NCI-H2171 (cell line): ENCODE measurements around the gene SURF6.
A peak's percentile ranks its signal among the peaks of the same experiment; 100 is the strongest.
"Not testable (repeated sequence)": the region's sequence is repeated elsewhere in the genome, so short reads cannot be mapped to it uniquely, and the experiment has no call there.

ENCODE experiments used
- DNase-seq: peaks from one replicate; lab custom pipeline; 2025; lab: John Stamatoyannopoulos, UW

SURF6 gene

DNA sequence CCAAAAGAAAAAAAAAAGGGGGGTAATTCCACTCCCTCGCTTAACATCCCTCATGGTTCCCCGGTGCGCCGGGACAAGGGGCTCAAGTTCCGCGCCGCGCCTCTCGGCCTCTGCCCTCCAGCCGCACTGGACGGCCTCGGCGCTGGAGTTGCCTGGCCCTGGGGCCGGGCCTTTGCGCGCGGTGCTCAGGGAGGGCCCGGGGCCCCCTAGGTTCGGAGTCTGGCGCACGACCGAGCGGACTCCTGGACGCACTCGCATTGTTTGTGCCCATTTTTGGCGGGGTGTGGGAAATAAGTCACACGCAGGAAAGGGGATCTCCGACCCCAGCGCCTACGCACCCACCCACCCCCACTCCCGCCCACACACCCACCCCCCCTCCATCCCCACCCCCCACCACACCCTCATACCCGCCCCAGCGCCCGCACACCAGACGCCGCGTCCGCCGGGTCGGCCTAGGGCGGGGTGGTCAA lies 11.6 kb upstream of the SURF6 start:
- DNase-seq, result peak; percentile 58

DNA sequence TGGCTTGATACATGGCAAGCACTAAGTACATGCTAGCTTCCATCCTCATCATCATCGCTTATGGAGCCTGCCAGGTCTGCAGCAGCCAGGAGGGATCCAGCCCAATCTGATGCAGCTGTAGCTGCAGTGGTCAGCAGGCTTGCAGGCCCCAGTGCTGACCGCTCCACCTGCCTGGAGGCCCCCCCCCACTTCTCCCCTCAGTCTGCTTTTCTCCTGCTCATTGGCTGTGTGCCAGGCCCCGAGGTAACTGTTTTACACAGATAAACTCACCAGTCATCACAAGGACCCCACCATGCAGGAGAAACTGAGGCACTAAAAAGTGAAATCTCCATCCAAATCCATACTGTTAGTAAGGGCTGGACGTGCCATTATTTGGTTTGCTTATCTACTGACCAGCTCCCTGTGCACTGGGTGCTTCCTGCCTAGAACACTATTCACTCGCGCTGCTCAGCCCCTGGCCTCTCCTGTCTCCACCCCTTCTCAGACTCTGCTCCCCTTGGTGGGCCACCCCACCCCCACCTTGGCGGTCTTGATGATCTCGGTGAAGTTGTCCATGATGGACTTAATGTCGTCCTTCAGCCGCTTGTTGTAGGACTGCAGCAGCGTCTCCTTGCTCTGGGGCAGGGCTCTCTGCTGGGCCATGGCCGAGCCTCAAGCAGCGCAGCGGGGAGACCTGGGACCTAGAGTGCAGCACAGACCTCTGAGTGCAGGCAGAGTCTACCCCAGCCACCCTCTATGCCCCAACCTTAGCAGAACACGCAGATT lies 10.2 kb upstream of the SURF6 start:
- DNase-seq, result no peak

DNA sequence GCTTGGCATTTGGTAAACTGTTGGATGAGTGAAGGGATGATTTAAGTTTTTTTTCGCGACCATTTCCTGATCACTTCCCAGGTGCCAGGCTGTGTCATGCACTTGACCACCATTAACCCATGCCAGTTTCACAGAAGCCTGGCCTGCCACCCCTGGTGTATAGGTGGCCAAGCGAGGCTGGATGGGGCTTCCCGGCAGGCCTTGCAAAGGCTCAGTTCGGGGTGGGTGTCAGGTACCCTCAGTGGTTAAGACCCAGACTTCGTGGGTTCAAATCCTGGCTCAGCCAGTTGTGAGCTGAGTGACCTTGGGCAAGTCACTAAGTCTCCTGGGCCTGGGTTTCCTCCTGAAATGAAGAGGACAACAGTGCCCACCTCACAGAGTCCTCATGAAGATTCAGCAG lies 9.6 kb upstream of the SURF6 start:
- no peak for DNase-seq

DNA sequence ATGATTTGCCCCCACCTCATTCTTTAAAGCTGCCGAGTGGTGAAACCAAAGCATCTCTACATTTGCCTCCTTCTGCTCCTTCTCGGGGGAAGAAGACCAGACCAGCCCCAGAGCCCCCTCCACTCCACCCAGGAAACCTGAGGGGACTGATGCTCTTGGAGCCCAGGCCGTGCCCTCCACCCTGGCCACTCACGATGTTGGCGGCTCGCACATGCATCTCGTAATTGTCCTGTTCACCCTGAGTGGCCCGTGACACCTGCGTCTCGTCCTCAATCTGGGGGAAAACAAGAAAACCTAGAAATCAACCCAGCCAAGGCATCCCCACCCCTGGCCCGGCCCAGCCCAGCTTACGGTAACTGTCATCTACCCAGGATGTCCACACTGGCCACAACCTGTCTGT lies 9.0 kb upstream of the SURF6 start:
- no peak for DNase-seq

DNA sequence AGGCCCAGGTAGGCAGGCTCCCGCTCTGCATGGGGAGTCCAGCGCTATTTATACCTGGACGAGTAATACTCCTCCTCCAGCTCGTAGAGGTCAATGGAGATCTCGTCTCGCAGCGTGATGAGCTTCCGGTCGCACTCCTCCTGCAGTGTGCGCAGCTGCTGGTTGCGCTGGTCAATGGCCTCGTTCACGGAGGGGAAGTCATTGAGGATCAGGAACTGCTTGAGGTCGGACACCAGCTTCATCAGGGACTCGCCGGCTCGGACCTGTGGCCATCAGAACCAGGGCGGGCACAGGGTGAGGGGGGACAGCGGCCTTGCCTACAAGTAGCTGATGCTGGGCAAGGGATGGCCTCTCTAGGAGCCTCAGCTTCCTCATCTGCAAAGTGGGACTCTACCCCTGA lies 8.1 kb upstream of the SURF6 start:
- DNase-seq, result no peak

DNA sequence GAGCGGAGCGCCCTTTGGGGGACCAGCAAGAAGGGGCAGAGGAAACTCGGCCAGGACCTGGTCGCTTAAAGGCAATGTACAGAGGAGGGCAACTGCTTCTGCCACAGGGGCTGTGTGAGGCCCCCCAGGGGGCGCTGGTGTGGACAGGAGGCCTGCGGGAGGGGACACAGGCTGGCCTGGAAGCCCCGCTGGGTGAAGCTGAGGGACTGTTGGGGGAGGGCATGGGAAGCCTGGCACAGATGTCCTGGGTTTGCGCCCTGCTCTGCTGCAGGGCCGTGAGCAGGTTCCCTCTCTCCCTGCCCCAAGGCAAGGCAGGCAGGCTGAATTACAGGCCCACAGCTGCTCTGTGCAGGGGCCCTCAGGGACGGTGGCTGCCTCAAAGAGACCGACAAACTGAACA lies 6.6 kb upstream of the SURF6 start:
- no peak for DNase-seq

DNA sequence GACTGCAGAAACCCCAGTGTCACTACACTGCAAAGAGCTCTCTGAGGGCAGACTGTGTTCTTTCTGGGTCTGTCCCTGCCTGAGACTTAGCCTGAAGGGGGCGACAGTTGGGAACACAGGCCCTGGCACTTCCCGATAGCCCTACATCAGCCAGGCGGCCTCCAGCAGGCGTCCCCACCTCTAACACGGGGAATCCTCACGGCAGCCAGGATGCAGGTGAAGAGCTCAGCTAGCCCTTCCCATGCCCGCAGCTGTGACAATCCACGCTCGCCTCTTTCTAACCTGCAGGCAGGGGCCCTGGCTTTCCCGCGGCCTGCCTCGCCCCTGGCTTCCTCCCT lies 6.0 kb upstream of the SURF6 start:
- no peak for DNase-seq

DNA sequence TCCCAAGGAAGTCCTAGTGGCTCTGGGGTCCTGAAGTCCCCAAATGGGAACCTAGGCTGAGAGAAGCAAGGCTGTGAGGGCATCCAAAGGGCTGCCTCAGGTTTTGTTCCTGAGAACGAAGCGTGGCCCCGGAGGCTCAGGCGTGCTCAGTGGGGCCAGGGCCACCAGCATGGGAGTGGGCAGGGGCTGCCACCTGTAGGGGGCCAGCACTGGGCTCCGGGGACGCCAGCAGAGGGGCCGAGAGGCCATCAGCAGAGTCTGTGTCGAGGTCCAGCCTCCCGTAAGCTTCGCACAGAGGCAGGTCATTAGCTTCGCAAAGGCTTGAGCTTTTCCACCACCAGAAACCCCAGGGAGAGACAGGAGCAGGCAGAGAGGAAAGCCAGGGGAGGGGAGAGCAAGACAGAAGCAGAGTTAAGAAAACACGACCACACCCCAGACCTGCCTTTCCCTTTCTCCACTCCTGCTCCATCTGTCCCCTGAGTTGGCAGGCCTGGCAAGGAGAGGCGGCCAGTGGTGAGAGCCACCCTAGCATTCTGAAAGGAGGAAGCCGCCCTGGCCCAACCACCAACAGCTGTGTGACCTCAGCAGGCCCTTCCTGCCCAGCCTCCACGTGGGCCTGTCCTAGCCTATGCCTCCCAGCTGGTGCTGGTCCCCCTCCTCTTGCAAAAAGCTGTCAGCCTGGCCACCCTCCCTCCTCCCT lies 5.5 kb upstream of the SURF6 start:
- DNase-seq, result no peak

DNA sequence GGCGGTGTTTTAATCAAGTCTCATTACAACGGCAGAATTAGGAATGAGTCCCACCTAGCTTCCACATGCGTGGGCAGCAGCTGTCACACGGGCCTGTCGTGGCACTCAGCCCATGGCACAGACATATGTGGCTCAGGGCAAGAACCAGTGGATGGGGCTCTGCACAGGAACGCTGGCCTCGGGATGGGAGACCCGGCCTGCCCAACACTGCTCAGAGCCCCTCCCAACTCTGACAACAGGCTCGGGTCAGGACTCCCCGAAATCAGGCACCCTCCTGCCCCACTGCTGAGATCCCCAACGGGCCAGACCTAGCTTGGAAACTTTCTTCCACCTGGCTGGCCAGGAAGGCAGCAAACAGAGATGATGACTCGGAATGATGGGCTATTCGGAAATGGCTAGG lies 4.9 kb upstream of the SURF6 start:
- no peak for DNase-seq

DNA sequence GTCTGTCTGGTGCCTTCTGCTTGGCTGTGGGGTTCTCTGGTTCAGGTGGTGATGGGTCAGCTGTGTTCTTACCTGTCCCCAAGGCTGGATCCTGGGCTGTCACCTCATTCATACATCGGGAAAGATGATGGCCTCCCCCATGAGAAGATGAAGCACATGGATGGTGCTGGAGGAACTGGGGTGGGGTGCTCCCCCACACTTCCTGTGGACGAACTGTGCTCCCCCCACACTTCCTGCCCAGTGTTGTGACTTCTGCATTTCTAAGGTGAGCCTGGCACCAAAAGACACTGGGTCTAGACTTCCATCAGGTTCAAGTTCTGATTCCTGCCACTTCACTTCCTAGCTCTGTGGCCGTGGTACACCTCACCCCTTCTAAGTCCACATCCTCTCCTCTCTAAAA lies 4.3 kb upstream of the SURF6 start:
- DNase-seq, result no peak

DNA sequence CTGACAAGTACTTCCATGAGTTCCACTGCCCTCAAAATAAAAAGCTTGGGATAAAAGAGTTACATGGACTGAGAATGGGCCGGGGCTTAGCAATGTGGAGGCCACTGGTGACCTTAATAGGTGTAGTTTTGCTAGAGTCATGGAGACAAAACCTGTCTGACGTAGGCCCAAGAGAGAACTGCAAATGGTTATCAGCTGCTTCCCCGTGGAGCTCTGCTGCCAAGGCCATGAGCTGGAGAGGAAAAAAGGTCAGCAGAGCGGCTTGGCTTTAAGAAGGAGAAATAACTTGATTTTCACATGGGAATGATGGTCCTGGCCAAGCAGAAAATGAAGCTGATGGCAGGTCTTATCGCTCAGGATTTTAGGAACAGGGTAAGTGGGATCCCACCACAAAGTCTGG lies 3.7 kb upstream of the SURF6 start:
- DNase-seq, result no peak

DNA sequence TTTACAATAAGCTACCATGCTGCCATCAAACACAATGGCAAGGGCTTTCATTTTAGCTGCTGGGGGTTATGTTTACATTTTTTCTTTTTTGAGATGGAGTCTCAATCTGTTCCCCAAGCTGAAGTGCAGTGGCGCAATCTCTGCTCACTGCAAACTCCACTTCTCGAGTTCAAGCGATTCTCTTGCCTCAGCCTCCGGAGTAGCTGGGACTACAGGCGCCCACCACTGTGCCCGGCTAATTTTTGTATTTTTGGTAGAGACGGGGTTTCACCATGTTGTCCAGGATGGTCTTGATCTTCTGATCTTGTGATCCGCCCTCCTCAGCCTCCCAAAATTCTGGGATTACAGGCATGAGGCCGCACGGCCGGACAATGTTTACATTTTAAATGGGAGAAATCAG lies 1.1 kb downstream of the SURF6 start:
- not testable (repeated sequence) for DNase-seq

DNA sequence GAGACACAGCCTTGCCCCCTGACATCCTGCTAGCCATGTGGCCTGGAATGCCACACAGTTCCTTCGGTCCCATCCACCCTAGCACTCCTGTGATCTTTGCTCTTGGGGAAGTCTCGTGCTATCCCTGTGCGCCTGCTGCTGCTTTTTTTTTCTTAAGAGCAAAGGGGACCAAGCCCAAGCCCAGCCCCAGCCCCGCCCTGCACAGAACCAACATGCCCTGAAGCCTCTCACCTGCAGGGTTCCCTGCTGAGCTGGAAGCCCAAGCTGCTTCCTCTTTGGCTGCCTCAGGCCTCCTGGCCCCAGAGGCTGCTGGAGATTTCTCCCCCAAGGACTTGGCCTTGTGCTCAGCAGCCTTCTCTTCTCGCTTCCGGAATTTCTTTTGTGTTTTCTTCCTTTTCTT lies 1.8 kb downstream of the SURF6 start:
- no peak for DNase-seq

DNA sequence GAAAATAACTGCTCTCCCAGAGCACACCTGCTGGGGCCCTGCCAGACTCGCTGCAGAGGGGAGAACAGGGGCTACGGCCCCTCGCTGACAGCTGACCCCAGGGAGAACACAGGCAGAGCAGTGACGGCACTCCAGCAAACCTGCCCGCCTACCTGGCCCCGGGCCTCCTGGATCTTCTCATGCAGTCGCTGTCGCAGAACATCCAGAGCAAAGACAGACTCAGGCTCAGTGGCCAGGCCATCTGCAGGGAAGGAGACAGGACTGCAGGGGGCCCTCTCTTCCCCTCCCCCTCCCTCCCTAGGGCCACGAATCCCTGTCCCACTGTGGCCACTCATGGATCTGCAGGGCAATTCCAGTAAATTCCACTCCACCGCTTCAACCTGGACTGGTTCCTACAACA lies 2.4 kb downstream of the SURF6 start:
- no peak for DNase-seq

DNA sequence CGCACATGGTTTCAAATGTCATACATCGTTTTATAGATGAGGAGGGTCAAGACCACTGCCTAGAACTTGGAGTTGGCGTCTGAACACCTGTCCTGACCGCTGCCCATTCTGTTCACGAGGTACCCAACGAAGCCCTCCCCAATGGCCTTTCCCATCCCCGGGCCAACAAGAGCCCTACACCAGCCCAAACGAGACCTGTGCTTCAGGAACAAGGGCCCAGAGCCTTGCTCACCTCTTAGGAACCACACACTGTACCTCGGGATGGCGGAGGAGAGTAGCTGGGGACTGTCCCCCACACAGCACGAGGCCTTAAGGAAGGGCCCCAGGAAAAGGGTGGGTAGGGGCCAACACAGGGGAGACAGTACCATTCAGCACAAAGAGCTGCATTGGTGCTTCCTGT lies 3.0 kb downstream of the SURF6 start:
- no peak for DNase-seq

DNA sequence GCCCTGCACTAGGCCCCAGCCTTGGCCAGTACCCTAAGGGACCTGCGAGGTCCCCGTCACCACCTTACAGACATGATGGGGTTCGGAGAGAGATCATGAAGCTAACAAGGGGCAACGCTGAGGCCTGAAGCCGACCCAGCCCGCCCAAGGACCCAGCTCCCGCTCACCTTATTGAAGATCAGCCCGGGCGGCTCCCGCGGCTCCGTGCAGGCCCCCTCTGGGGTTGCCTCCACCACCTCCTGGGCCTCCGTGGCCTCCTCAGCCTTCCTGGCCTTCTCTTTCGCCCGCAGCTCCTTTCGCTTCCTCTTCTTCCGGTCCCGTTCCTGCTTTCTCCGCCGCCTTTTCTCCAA lies 3.6 kb downstream of the SURF6 start:
- no peak for DNase-seq

DNA sequence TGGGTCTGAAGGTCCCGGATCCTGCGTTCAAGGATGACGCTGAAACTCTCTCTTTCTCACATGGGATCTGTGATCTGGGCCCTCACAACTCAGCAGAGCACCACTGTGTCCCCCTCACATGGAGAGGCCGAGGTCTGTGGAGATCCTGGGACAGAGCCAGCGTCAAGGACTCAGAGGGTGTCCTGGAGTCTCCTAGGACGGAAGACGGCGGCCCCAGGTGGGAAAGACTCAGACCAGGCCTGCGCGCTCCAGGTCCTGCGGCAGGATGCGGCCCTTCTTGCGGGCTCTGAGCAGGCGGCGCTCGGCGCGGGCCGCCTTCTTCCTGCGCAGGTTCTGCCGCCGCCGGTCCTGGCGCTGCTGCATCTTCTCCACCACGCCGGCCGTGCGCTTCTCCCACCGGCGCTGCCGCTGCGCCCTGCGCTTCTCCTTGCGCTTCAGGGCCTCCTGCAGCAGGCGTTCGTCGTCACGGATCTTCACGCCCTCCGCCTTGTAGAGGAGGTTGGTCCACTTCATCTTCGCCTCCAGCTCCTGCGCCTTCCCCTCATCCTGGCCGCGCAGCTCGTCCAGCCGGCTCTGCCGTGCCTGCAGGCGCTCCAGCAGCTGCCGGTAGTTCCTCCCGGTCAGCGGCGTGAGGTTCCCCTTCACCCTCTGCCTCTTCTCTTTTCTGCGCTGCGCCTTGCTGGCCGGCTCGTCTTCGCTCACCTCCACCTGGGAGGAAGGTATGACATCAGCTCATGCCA lies 4.2 kb downstream of the SURF6 start:
- no peak for DNase-seq

DNA sequence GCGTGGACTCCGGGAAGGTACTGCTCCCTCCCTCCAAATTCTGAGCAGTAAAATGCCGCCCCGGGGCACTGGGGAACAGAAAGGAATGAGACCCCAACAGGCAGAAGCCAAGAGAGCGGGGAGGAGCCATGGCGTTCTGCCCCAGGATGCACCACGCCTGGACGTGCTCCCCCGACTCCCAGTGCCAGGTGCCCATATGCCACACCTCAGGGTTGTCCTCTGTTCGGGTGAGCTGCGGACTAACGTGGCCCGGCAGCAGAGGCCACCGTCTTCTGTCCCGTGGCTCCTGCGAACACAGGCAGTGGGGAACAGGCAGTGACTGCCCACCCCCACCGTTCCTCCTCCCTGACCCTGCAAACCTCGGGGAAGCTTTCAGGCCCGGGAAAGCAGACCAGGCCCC lies 4.8 kb downstream of the SURF6 start:
- no peak for DNase-seq

DNA sequence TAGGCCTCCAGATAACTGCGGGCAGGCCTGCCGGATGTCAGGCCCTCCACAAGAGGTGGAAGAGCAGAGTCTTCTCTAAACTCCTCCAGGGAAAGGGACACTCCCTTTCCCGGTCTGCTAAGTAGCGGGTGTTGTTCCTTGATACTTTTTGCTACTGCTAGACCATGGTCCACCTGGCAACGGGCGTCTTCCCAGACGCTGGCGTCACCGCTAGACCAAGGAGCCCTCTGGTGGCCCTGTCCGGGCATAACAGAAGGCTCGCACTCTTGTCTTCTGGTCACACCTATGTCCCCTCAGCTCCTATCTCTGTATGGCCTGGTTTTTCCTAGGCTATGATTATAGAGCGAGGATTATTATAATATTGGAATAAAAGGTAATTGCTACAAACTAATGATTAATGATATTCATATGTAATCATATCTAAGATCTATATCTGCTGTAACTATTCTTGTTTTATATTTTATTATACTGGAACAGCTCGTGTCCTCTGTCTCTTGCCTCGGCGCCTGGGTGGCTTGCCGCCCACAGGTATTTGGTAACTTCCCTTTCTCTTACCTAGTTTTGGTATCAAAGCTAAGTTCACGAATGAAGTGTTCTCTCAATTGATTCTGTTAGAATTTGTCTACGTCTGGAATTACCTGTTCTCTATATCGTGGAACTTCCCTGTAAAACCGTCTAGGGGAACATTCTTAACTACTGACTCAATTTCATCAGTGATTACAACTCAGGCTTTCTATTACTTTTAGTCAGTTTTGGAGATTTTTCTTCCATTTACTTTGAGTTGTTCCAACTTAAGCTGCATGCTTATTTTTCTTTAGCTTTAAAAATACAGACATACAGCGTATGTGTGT lies 6.5 kb downstream of the SURF6 start:
- DNase-seq, result not testable (repeated sequence)

DNA sequence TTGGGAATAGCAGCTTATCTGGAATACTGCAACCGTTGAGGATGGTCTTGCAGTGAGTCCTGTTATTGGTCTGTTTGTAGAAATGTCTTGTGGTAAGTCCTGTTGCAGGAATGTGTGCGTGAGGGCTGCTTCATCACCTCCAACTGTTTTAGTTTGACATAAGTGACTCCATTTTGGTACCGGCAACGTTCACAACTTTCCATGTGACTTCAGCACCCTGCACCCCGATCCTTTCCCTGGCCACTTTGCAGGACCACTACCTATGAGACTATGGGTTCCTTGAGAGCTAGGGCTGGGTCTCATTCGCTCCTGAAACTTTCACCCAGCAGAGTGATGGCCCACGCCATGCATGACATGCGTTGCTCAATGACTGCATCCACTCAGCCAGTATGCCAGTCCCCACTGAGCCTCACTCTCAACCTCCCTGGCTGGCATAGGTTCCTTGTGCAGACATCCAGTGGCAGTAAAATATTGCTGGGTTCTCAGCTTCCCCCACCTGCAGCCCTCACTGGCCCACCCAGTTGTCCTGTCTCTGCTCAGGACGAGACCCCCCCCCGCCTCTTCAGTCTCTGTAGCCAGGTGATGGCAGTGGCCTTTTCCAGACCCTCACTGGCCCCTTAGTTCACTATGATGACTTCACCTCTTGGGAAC lies 8.0 kb downstream of the SURF6 start:
- DNase-seq, result no peak

DNA sequence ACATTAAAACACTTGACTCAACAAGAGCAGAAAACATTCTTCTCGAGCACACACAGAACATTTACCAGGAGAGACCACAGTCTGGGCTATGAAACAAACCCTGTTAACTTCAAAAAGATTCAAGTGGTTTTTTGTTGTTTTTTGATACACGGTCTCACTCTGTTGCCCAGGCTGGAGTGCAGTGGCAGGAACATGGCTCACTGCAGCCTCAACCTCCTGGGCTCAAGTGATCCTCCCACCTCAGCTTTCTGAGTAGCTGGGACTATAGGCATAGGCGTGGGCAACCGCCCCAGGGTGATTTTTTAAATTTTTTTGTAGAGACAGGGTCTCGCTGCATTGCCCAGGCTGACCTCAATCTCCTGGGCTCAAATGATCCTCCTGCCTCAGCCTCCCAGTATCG lies 9.0 kb downstream of the SURF6 start:
- not testable (repeated sequence) for DNase-seq
